ENCODE data around the gene CALY.

DNA sequence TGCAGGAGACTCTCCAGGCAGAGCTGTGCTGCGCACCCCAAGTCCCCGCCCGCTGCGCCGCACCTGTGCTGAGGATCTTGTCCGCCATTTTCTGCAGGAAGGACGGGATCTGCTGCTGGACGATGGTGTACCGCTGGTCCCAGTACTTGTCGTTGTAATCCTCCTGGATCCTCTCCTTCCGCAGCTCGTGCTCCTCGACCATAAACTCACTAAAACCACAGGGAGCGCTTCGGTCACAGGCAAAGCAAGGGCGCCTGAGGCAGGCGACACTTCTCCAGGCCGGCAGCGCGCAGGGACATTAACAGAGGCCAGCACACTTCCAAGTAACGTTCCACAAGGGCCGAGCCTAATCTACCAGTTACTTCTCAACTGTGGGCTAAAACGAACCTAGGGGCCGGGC, 46.9 kb downstream of the CALY start:
- no peak for TF ChIP-seq POLR2AphosphoS5 (IDR thresholded peaks at IDR 0.05; ENCODE audit: low read depth, low read length)
- TF ChIP-seq, protein P1, sequence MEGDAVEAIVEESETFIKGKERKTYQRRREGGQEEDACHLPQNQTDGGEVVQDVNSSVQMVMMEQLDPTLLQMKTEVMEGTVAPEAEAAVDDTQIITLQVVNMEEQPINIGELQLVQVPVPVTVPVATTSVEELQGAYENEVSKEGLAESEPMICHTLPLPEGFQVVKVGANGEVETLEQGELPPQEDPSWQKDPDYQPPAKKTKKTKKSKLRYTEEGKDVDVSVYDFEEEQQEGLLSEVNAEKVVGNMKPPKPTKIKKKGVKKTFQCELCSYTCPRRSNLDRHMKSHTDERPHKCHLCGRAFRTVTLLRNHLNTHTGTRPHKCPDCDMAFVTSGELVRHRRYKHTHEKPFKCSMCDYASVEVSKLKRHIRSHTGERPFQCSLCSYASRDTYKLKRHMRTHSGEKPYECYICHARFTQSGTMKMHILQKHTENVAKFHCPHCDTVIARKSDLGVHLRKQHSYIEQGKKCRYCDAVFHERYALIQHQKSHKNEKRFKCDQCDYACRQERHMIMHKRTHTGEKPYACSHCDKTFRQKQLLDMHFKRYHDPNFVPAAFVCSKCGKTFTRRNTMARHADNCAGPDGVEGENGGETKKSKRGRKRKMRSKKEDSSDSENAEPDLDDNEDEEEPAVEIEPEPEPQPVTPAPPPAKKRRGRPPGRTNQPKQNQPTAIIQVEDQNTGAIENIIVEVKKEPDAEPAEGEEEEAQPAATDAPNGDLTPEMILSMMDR (IDR thresholded peaks at IDR 0.05) = no peak
